ENCODE measurements around the gene MT2A.
A peak's percentile ranks its signal among the peaks of the same experiment; 100 is the strongest.

Gene MT2A

DNA sequence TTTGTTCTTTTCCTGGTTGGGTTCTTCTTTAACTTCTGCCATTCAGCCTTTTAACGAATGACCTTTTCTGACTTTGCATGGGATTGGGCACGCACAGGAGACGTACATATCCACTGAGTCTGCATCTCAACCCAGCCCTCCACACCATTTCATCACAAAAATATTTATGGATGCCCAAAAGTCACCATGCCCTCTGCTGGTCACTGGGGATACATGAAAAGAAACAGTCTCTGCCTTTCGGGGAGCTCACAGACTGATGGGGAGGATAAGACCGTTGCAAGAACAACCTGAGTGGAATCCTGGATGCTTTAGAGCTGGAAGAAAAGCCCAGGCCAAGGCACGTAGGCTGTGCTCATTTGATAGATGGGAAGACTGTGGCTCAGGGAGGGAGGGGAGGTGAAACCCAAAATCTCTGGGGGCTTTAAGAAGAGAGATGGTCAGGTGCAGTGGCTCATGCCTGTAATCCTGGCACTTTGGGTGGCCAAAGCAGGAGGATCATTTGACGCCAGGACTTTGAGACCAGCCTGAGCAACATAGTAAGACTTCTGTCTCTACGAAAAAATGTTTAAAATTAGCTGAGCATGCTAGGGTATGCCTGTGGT, 7.9 kb upstream of the MT2A start:
- no peak for DNase-seq (ENCODE audit: low spot score)

DNA sequence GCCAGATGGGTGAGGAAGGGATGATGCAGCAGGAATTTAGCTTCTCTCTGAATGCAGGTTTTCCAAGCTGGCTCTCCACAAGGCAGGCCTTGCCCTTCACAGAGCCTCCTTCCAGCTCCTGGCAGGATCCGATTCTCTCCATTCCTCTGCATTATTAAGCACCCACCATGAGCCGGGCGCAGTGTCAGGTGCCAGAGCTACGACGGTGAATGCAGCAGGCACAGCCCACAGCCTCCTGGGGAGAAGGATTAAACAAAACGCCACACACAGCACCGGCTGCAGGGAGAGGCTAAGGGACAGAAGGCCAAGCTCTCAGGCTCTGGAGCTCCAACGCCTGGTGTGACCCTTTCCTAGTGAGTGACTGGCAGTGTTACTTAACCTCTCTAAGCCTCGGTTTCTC, 7.1 kb upstream of the MT2A start:
- no peak for DNase-seq (ENCODE audit: low spot score)

DNA sequence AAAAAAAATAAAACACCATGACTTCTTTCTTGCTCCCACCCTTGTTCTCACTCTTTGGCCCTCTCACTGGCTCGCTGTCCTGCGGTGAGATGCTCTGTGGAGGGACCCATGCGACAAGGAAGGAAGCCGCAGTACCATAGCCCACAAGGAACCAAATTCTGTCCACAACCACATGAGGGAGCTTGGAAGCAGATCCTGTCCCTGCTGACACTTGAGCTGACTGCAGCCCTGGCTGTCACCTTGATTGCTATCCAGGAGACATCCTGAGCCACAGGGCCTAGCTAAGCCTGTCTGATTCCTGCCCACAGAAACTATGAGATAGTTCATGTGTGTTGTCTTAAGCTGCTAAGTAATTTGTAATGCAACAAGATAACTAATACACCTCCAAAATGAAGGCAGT, 4.8 kb upstream of the MT2A start:
- no peak for DNase-seq (ENCODE audit: low spot score)

DNA sequence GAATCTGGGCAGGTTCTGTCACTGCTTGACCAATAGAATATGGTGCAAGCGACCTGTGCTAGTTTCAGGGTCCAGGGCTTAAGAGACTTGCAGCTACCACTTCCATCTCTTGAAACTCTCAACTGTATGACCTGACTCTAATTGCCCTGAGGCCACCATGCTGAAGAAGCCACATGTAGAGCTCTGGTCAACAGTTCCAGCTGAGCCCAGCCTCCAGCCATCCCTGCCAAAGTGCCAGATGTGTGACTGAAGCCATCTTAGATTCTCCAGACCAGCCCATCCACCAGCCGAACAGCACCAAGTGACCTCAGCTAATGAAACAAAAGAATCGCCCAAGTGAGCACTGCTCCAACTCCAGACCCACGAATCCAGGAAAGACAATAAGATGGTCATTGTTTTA, 3.4 kb upstream of the MT2A start:
- no peak for DNase-seq (ENCODE audit: low spot score)

DNA sequence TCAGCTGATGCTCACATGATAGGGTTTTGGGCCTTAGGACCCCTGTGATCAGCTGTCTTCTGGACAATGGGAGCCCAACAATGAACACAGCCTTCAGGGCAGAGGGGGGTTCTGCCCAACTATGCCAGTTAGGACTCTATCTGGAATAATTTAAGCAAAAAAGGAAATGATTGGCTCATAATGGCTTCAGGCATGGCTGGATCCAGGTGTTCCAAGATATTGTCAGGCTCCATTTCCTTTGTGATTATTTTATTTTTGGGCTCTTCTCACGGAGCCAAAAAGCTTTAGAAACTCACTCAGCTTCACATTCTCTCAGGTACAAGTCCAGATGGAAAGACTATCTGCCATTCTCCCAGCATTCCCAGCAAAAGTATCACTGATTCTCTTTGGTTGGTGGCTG, 2.9 kb upstream of the MT2A start:
- no peak for DNase-seq (ENCODE audit: low spot score)

DNA sequence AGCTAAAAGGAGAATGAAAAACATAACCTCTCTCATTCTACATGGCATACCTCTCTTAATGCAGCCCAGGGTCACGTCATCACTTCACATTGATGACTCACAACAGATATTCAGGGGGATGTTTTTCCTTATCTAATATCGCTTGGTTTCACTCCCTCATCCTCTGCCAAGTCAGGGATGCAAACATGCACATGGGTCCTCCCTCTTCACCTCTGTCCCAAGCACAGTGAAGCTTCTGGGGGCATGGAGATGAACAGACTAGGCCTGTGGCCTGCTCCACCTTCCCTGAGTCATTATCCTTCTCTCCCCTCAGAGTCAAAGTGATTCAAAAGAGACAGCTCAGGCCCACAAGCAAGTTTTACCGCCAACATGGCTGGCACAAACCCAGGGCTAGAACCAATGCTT, 2.3 kb upstream of the MT2A start:
- no peak for DNase-seq (ENCODE audit: low spot score)

DNA sequence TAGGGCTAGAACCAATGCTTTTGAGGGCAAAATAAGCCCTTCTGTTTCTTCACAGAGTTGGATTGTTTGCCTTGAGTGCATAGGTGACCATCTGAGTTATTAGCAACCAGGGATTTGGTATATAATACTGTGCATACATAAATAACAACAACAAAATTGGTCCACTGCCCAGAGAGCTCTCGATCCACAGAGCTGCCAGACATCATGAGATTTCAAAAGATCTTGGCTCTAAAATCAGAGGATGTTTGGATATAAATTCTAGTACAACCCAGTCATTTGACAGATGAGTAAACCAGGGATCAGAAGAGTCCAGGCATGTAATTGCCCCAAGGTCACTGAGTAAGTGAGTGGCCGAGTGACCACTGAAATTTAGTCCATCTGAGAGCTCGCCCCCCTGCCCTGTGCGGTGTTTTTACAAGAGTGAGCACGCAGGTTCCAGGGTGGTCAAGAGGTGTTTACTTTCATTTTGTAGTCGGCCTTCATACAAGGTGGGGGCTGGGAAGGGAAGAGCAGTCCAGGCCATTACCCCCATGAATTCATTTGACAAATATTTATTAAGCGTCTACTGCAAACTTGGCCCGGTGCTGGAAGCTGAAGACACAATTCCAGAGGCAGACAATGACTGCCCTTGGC, 1.8 kb upstream of the MT2A start:
- no peak for DNase-seq (ENCODE audit: low spot score)

GRCh38 chr16:56607109-56607618, 1.2 kb upstream of the MT2A start:
- DNase-seq (ENCODE audit: low spot score) = peak; percentile 76

- DNase-seq (ENCODE audit: low spot score) = no peak
These were observed 725 bp upstream of the MT2A start for GRCh38 chr16:56607675-56608042.

DNA sequence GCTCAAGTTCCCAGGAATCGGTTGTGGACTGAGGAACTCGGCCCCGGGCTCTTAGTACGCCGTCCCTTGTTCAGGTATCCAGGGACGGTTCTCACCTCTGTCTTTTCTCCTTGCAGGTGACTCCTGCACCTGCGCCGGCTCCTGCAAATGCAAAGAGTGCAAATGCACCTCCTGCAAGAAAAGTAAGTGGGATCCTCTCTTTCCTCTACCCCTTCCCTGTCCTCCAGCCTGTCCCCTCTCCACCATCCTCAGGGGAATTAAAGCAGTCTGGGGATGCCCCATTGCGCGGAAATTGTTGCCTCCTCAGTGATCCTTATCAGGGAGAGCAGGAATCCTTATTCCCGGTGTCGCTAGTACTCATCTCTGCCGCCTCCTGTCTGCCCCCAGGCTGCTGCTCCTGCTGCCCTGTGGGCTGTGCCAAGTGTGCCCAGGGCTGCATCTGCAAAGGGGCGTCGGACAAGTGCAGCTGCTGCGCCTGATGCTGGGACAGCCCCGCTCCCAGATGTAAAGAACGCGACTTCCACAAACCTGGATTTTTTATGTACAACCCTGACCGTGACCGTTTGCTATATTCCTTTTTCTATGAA, 585 bp downstream of the MT2A start:
- no peak for DNase-seq (ENCODE audit: low spot score)

GRCh38 chr16:56609463-56609921, 1.1 kb downstream of the MT2A start:
- no peak for DNase-seq (ENCODE audit: low spot score)

- no peak for DNase-seq (ENCODE audit: low spot score)
These were observed 1.7 kb downstream of the MT2A start for GRCh38 chr16:56610017-56610608.

DNA sequence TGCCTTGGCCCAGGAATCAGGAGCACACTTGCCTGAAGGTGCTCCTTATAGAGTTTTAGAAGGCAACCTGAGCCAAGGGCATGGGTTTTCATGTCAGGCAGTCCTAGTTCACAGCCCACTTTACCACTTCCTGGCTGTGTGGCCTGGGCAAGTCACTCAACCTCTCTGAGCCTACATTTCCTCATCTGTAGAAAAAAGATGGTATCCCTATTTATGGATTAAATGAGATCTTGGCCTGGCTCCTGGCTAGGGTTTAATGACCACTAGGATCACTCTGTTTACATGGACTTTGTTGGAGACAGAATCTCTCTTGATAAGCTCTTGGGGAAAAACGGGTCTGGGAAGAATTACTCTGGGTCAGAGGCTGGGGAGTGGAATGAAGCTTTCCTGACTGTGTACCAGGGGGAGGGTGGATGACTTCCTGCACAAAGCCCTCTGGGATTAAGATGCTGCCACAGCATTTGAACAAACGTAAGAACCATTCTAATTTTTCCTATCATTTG, 2.3 kb downstream of the MT2A start:
- no peak for DNase-seq (ENCODE audit: low spot score)

- no peak for DNase-seq (ENCODE audit: low spot score)
These were observed 3.0 kb downstream of the MT2A start for GRCh38 chr16:56611281-56611833.

GRCh38 chr16:56613706-56614105, 5.3 kb downstream of the MT2A start:
- DNase-seq (ENCODE audit: low spot score) = no peak

DNA sequence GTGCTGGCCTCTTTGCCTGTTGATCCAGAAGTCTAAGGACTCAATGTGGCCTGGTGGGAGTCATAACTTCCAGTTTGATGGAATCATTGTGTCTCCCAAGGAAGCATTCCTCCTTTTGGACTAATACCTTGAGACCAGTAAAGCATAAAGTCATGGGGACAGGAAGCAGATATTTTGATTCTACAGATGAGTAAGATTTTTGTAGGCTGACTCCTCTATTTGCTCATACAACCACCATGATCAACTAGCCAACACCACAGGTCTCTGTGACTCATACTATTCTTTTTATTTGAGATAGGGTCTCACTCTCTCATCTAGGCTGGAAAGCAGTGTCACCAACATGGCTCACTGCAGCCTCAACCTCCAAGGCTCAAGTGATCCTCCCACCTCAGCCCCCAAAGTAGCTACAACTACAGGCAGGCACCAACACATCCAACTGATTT, 6.2 kb downstream of the MT2A start:
- DNase-seq (ENCODE audit: low spot score) = no peak

GRCh38 chr16:56615353-56615752, 7.0 kb downstream of the MT2A start:
- DNase-seq (ENCODE audit: low spot score) = no peak

DNA sequence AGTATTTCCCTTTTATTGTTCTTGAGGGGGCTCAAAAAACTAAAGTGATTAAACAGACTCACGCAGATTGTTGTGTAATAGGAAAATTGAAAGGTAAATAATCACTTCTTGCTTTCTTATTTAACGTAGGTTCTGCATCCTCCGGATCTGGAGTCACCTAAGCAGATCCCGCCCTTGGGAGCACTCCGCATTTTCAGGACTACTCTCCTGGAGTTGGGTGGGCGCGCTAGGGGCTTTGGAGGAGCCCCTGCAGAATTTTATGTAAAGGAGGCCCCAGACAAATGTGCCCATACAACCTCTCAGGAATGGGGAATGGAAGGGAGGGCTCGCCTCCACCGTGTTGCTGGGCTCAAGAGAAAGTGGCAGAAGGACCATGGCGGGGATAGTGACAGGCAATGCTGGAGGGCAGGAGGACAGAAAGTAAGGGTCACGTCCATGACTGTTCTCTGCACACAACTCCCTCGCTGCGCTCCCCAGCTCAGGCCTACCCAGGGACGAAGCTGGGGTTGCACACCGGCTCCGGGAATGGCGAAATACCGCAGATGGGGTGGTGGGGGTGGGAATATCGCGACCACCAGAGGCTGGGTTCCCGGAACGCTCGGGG, 8.3 kb downstream of the MT2A start:
- no peak for DNase-seq (ENCODE audit: low spot score)

DNA sequence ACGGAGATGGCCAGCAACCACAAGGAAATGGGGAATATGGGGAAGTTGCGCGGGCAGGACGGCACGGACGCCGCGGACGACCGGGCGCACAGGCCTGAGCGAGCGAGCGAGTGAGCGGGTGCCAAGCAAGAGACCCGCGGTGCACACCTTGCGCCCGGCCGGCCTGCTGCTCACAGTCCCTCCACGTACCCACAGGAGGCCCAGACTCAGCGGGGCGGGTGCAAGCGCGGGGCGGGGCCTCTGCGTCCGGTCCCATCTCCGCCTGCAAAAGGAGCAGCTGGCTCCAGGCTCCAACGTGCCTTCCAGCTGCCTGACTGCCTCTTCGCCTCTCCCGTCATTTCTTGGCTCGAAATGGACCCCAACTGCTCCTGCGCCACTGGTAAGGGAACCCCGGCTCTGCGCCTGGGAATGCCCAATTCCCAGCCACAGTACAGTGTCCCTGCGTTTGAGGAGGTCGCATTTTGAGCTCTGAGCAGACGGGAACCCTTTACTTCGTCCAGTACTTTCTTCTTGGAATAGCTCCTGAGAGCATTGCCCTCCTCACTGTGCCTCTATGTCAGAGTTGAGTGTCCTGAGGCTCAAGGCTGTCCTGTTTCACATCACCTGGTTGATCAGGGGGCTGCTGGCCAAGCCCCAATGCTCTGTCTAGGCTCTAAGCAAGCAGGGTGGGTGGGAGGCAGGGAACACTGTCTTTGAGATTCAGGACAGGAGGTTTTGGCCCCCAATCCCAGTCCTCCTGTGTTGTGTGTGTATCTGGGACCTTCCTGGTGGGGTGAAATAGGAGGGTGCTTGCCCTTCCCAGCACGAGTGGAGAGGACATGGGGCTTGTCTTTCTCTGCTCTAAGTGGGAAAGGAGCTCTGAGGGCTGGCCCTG, 9.1 kb downstream of the MT2A start:
- peak; percentile 78 for DNase-seq (ENCODE audit: low spot score)

DNA sequence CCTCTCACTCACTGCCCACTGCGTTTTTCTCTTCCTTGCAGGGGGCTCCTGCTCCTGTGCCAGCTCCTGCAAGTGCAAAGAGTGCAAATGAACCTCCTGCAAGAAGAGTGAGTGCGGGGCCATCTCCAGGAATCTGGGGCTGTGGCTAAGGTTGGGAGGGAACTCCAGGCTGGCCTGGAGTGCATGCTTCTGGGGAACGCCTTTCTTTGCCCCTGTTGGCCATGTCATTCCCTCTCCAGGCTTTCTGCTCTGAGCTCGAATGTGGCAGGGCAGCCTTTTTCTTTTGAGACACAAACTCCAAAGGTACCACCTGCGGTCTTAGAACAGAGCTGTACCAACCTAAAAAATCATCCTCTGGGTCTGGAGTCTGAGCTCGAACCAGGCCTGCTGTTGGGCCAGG, 9.8 kb downstream of the MT2A start:
- no peak for DNase-seq (ENCODE audit: low spot score)

GRCh38 chr16:56620339-56620897, 12.0 kb downstream of the MT2A start:
- no peak for DNase-seq (ENCODE audit: low spot score)
